Sigmoid colon (tissue), 7 donors: ENCODE measurements around the gene C2CD4C. TPM values are rescaled to one million over a fixed set of nuclear protein-coding genes. Genes with fewer than 3 reads are reported as not detected.

Experiments
- DNase-seq: peaks from one replicate; pipeline ENCODE4 v3.0.0-alpha.2; 2019
- H3K27ac ChIP-seq, 4 donors: fragments of 200-600 bp; sonication (generic); one replicate each; pipeline ENCODE4 v1.5.1; 2016 to 2019; ENCODE audit warnings: mild to moderate bottlenecking in 1 of 4
- H3K27me3 ChIP-seq, 3 donors: fragments of 200-600 bp; sonication (generic); one replicate each; pipeline ENCODE4 v1.5.1; 2019; ENCODE audit warnings: mild to moderate bottlenecking in 1 of 3
- H3K36me3 ChIP-seq, 4 donors: fragments of 200-600 bp; sonication (generic); one replicate each; pipeline ENCODE4 v1.5.1; 2016 to 2019
- H3K4me1 ChIP-seq, 4 donors: fragments of 200-600 bp; sonication (generic); one replicate each; pipeline ENCODE4 v1.5.1; 2017 to 2019
- H3K4me3 ChIP-seq, 4 donors: fragments of 200-600 bp; sonication (generic); one replicate each; pipeline ENCODE4 v1.5.1; 2017 to 2019; ENCODE audit warnings: mild to moderate bottlenecking in 2 of 4, moderate library complexity in 1 of 4
- H3K9me3 ChIP-seq, 4 donors: fragments of 200-600 bp in 3 of 4; sonication (generic) in 3 of 4; one replicate each; pipeline versions ENCODE4 v1.5.1 to v1.6.1; 2013 to 2019
- EP300 ChIP-seq, 4 donors: sonication (generic); formaldehyde crosslinking; IDR thresholded peaks; one replicate each; pipeline ENCODE4 v1.6.1; 2017; ENCODE audit warnings: antibody characterized with exemption in 4 of 4
- POLR2A ChIP-seq, 2 donors: fragments of 450-650 bp; IDR thresholded peaks; one replicate each; pipeline ENCODE4 v1.6.1; 2016; ENCODE audit warnings: antibody characterized with exemption in 2 of 2, mild to moderate bottlenecking in 2 of 2, moderate library complexity in 2 of 2
- POLR2AphosphoS5 ChIP-seq, 4 donors: sonication (generic); formaldehyde crosslinking; IDR thresholded peaks; one replicate each; pipeline ENCODE4 v1.6.1; 2017; ENCODE audit warnings: antibody characterized with exemption in 4 of 4
- WGBS, 2 donors: extraction: QIAGEN DNeasy Blood & Tissue Kit; methylation state at CpG; one replicate each; pipeline ENCODE4 v1.1.7; 2013; 5-methylcytosine and 5-hydroxymethylcytosine counted together
- intact Hi-C: fragments of 100-400 bp; cut with DNase I; formaldehyde crosslinking; loops from one replicate; pipeline ENCODE4 v1.15.1; 2023
- polyA plus RNA-seq, 3 donors: library from polyadenylated mRNA; stranded (reverse); fragments of 200-250 nt; gene quantifications; one replicate each; pipeline ENCODE4 v1.2.3, GENCODE V29; 2013
- total RNA-seq, 4 donors: library from RNA; depleted of rRNA; stranded (reverse); fragments of >200 nt; gene quantifications; one replicate each; pipeline ENCODE4 v1.1.0, GENCODE V29; 2016
- TF ChIP-seq, protein P1 (sequence below), 4 experiments: fragments of 450-650 bp in 3 of 4; fragments of 200-600 bp in 1 of 4; IDR thresholded peaks; one replicate each; pipeline ENCODE4 v1.5.1; 2016 to 2019; ENCODE audit warnings: antibody characterized with exemption in 4 of 4, mild to moderate bottlenecking in 3 of 4, moderate library complexity in 2 of 4
- donor health status: healthy with polysubstance abuse.
- donor health status: Bipolar disorder and iron deficiency.
- donor health status: healthy.

C2CD4C gene
- total and polyA plus RNA-seq, 7 donors = under 0.01 to 1.2 (median 0.76) TPM; not detected in 1

DNA sequence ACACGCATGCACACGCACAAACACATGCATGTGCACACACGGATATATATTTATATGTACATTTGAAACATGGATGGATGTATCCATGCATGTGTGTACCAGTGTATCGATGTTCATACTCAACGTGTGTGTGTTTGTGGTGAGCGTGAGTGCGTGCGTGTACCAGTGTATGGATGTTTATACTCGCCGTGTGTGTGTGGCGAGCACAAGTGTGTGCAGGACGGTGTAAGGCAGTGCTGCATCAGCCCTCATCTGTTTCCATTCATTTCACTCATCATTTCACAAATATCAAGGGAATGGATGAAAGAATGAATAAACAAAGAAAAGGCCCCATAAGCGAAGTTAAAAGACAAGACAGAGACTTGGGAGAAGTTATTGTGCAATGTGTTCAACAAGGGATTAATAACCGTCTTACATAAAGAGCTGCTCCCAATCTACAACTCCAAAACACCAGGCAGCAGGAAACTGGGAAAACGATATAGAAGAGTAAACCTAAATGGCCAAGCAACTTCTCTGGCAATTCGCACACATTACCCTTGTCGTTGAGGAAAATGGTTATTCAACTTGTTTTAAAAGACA lies 42.7 kb downstream of the C2CD4C start:
- no peak overlapping the region for H3K27ac ChIP-seq
- no peak overlapping the region for H3K4me3 ChIP-seq
- TF ChIP-seq POLR2A (IDR thresholded peaks at IDR 0.05) = no peak
- no peak for TF ChIP-seq POLR2AphosphoS5 (IDR thresholded peaks at IDR 0.05)
- TF ChIP-seq, protein P1, sequence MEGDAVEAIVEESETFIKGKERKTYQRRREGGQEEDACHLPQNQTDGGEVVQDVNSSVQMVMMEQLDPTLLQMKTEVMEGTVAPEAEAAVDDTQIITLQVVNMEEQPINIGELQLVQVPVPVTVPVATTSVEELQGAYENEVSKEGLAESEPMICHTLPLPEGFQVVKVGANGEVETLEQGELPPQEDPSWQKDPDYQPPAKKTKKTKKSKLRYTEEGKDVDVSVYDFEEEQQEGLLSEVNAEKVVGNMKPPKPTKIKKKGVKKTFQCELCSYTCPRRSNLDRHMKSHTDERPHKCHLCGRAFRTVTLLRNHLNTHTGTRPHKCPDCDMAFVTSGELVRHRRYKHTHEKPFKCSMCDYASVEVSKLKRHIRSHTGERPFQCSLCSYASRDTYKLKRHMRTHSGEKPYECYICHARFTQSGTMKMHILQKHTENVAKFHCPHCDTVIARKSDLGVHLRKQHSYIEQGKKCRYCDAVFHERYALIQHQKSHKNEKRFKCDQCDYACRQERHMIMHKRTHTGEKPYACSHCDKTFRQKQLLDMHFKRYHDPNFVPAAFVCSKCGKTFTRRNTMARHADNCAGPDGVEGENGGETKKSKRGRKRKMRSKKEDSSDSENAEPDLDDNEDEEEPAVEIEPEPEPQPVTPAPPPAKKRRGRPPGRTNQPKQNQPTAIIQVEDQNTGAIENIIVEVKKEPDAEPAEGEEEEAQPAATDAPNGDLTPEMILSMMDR (IDR thresholded peaks at IDR 0.05) = no peak
- TF ChIP-seq EP300 (IDR thresholded peaks at IDR 0.05) = no peak
- 89 to 91% methylated on average over 17 of the region's 17 CpGs for WGBS, 2 donors
- no peaks in the 10 kb centered on the region for H3K4me1 ChIP-seq
- H3K9me3 ChIP-seq = no peaks in the 10 kb centered on the region
- intact Hi-C loops = no loop called here
- no peak for DNase-seq
- no peaks in the 10 kb centered on the region for H3K36me3 ChIP-seq
- peaks cover 0 to 28% (median 0%) of the 10 kb centered on the region in 3 donors for H3K27me3 ChIP-seq

DNA sequence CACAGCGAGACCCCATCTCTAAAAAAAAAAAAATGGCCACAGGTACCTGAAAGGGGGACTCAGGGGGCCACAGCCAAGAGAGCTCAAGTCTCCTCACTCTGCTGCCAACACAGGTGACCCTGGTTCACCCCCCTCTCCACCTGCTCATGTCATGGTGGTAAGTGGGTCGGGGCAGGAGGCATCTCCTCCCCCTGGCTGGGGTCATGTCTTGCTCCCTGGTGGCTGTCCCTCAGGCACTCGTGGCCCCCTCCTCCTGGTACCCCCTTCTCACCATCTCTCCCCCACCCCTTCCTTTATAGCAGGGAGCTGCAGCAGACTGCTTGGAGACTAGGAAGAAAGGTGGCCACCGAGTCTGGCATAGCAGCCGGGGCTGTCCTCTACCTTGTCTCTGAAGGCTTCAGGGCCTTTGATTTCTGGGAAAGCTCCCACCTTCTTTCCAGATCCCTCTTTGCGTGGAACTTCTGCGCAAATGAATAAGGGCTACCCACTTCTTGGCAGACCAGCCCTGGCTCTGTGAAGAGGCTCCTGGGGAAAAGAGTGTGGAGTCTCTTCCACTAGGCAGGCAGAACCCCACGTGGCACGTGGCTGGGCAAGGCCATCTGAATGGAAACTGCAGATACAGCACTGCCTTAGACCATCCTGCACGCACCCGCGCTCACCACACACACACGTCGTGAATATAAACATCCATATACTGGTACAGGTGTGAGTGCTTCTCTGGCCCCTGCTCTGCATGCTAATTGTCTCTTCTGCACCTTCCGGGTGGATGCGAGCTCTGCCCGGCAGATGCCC lies 44.3 kb downstream of the C2CD4C start:
- H3K27me3 ChIP-seq = peaks cover 0 to 32% (median 0%) of the 10 kb centered on the region in 3 donors
- 58 to 69% methylated on average over 17 of the region's 17 CpGs for WGBS, 2 donors
- no peak for DNase-seq
- intact Hi-C loops = no loop called here
- H3K4me3 ChIP-seq = no peak overlapping the region
- TF ChIP-seq, protein P1 (IDR thresholded peaks at IDR 0.05) = no peak
- TF ChIP-seq EP300 (IDR thresholded peaks at IDR 0.05) = no peak
- H3K9me3 ChIP-seq = no peaks in the 10 kb centered on the region
- no peaks in the 10 kb centered on the region for H3K4me1 ChIP-seq
- H3K27ac ChIP-seq = no peak overlapping the region
- H3K36me3 ChIP-seq = no peaks in the 10 kb centered on the region

DNA sequence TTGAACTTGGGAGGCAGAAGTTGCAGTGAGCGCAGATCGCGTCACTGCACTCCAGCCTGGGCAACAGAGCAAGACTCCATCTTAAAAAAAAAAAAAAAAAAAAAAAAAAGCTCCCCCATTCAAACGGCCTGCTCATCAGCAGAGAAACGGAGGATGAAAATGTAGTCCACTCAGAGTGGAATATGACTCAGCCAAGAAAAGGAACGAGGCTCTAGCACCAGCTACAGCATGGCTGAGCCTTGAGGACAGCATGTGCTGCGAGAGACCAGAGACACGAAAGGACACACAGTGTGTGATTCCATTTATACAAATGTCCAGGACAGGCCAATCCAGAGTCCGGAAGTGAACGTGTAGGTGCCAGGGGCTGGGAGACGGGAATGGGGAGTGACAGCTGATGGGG lies 46.3 kb downstream of the C2CD4C start:
- H3K27me3 ChIP-seq = peaks cover 0 to 46% (median 0%) of the 10 kb centered on the region in 3 donors
- H3K36me3 ChIP-seq = no peaks in the 10 kb centered on the region
- H3K4me3 ChIP-seq = no peak overlapping the region
- peak; percentile 18 for DNase-seq
- 69 to 85% methylated on average over 11 of the region's 11 CpGs for WGBS, 2 donors
- intact Hi-C loops = no loop called here
- no peaks in the 10 kb centered on the region for H3K4me1 ChIP-seq
- TF ChIP-seq POLR2A (IDR thresholded peaks at IDR 0.05) (no peak), EP300 (IDR thresholded peaks at IDR 0.05) (no peak), POLR2AphosphoS5 (IDR thresholded peaks at IDR 0.05) (no peak)
- TF ChIP-seq, protein P1 (IDR thresholded peaks at IDR 0.05) = no peak
- H3K9me3 ChIP-seq = no peaks in the 10 kb centered on the region
- no peak overlapping the region for H3K27ac ChIP-seq

DNA sequence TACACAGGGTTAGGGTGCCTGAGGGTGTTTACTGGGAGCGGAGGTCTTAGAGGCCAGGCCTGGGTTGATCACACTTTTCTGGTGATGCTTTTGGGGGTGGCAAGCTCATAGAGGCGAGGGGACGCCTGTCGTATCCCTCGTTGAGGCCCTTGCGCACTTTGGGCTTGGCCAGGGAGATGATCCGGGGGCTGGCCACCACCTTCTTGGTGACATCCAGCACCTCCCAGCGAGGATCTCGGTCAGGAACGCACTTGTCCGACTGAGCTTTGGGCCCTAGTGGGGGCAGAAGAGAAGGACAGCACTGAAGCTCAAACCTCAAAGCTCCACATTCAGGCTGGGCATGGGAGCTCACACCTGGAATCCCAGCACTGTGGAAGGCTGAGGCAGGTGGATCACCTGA lies 46.8 kb downstream of the C2CD4C start:
- DNase-seq = peak; percentile 55
- intact Hi-C loops = no loop called here
- TF ChIP-seq EP300 (IDR thresholded peaks at IDR 0.05) = no peak
- no peak for TF ChIP-seq POLR2A (IDR thresholded peaks at IDR 0.05)
- TF ChIP-seq, protein P1 (IDR thresholded peaks at IDR 0.05) = no peak
- no peak for TF ChIP-seq POLR2AphosphoS5 (IDR thresholded peaks at IDR 0.05)
- peaks cover 0 to 40% (median 0%) of the 10 kb centered on the region in 3 donors for H3K27me3 ChIP-seq
- H3K27ac ChIP-seq = no peak overlapping the region
- H3K36me3 ChIP-seq = no peaks in the 10 kb centered on the region
- no peaks in the 10 kb centered on the region for H3K4me1 ChIP-seq
- WGBS, 2 donors = 92% methylated on average over 11 of the region's 11 CpGs
- H3K9me3 ChIP-seq = no peaks in the 10 kb centered on the region
- no peak overlapping the region for H3K4me3 ChIP-seq
